Stimulated activated naive CD4-positive, alpha-beta T cell treated with Interleukin-2 at 50 U/mL for 16 hours (primary cell): Measurements from ENCODE around the gene KATNB1.
"Not testable (repeated sequence)": the region's sequence is repeated elsewhere in the genome, so short reads cannot be mapped to it uniquely, and the experiment has no call there.

Experiments used
- DNase-seq: peaks from one replicate; lab custom pipeline; 2025; lab: John Stamatoyannopoulos, UW

Gene KATNB1

GRCh38 chr16:57791893-57792461 lies 56.4 kb downstream of the KATNB1 start:
- no peak for DNase-seq

GRCh38 chr16:57794849-57795430 lies 59.4 kb downstream of the KATNB1 start:
- DNase-seq = no peak

GRCh38 chr16:57795431-57795878 lies 59.9 kb downstream of the KATNB1 start:
- DNase-seq = peak; percentile 8

- not testable (repeated sequence) for DNase-seq
These were observed 60.4 kb downstream of the KATNB1 start for GRCh38 chr16:57796014-57796413.

GRCh38 chr16:57797216-57797525 lies 61.6 kb downstream of the KATNB1 start:
- no peak for DNase-seq

- DNase-seq = no peak
These were observed 62.1 kb downstream of the KATNB1 start for GRCh38 chr16:57797526-57798266.

GRCh38 chr16:57798267-57798810 lies 62.8 kb downstream of the KATNB1 start:
- DNase-seq = no peak

GRCh38 chr16:57798953-57799599 lies 63.5 kb downstream of the KATNB1 start:
- no peak for DNase-seq

- DNase-seq = no peak
These were observed 64.1 kb downstream of the KATNB1 start for GRCh38 chr16:57799600-57800199.

GRCh38 chr16:57800200-57801097 lies 64.9 kb downstream of the KATNB1 start:
- no peak for DNase-seq

- DNase-seq = no peak
These were observed 65.7 kb downstream of the KATNB1 start for GRCh38 chr16:57801098-57801808.

GRCh38 chr16:57801809-57802340 lies 66.3 kb downstream of the KATNB1 start:
- DNase-seq = no peak

- DNase-seq = peak; percentile 57
These were observed 67.0 kb downstream of the KATNB1 start, which contains the start of gene KIFC3 for GRCh38 chr16:57802341-57803133. Gene KIFC3 (minus strand): TSS chr16:57802491. CDS start chr16:57798243, 4,248 bp downstream.

GRCh38 chr16:57803134-57803990 lies 67.8 kb downstream of the KATNB1 start:
- no peak for DNase-seq

GRCh38 chr16:57804111-57804837 lies 68.7 kb downstream of the KATNB1 start:
- DNase-seq = no peak

- no peak for DNase-seq
These were observed 69.6 kb downstream of the KATNB1 start for GRCh38 chr16:57805176-57805575.
